ENCODE results near the gene FHIT.

Gene FHIT

DNA sequence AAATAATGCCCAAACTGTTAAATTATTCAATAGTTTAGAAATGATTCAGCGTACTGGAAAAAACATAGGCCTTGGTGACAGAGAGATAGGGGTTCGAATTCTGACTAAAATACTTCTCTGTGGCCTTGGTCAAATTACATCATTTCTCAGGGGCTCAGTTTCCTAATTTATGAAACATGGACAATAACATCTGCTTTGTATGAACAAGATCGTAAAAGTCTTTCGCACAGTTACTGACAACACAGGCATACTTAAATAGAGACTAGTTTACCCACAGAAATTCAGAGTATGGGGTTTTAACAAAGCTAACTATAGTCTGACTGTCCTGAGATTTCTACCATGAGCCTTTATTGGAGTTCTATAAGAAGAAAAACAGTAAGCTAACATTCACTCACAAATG, 440.4 kb downstream of the FHIT start:
- DNase-seq, result no peak

GRCh38 chr3:60809857-60810610, 441.2 kb downstream of the FHIT start:
- no peak for DNase-seq

GRCh38 chr3:60803216-60804173, 447.8 kb downstream of the FHIT start:
- no peak for DNase-seq

- DNase-seq, result no peak
Measured at GRCh38 chr3:60801307-60801706, 449.9 kb downstream of the FHIT start.

DNA sequence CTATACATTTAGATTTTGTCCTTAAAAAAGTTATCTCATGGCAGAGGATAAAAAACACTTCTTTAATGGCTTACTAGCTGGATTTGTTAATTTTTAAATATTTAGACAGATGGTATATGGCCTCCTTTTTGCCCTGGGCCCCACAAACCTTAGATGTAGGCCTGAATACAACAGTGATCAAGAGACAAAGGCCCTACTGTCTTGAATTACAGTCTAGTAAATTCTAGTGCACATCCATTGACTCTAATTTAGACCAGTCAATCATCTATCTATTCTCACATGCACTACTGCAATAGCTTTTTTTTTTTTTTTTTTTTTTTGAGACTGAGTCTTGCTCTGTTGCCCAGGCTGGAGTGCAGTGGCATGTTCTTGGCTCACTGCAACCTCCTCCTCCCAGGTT, 452.8 kb downstream of the FHIT start:
- DNase-seq, result no peak

GRCh38 chr3:60792249-60792852, 458.9 kb downstream of the FHIT start:
- no peak for DNase-seq

- DNase-seq, result no peak
Measured at GRCh38 chr3:60788185-60788584, 463.1 kb downstream of the FHIT start.

DNA sequence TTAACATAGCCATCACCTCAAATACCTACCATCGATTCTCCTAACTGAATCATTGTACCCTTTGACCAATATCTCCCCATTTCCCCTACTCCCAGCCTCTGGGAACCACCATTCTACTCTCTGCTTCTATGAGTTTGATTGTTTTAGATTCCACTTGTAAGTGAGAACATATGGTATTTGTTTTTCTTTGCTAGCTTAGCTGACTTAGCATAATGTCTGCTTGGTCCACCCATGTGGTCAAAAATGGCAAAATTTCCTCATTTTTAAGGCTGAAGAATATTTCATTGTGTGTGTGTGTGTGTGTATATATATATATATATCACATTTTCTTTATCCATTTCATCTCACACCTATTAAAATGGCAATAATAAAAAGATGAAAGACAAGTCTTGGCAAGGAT, 469.3 kb downstream of the FHIT start:
- DNase-seq, result no peak

DNA sequence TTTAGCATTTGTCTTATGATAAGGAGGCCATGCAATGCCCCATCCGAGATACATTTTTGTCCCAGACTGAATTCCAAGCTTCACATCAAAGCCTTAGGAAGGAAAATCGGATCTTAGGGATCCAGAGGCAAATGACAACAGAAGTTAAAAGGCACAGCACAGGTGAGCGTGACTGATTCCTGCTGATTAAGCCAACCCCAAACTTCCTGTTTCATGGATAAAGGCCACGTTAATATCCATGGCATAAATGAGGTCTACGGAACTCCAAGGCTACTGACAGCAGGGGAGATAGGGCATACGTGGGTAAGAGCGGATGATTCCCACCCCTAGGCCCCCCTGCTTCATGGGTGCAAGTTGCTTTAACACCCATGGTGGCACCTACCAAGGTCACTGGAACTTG, 471.6 kb downstream of the FHIT start:
- no peak for DNase-seq

DNA sequence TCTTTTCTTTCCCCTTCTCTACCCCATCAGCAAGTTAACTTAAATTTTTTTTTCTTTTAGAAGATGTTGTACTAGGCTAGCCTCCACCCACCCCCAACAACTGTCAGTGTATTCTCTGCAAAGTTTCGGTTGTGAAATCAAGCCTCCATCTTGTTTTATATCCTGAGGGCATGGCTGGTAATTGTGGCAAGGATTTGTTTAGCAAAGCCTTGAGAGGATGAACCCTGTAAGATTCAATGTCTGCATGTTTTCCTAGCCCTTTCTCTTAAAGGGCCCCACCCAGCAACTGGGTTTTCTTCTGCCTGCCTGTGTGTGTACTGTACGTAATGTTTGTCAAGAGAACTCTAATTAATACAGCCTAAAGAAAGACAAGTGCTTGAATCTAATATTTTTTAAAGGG, 475.3 kb downstream of the FHIT start:
- DNase-seq, result no peak

DNA sequence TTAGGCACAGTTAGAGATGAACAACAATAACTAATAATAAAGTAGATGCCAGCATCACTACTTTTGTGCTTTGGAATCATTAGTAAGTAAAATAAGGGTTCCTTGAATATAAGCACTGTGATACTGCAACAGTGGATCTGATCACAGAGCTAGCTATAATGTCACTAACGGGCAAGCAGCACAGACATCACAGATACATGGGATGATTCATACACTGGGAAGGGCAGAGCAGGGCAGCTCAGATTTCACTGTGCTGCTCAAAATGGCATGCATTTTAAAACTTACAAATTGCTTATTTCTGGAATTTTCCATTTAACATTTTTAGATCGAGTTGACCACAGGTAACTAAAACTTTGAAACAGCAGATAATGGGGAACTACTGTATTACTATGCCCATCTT, 476.6 kb downstream of the FHIT start:
- no peak for DNase-seq

DNA sequence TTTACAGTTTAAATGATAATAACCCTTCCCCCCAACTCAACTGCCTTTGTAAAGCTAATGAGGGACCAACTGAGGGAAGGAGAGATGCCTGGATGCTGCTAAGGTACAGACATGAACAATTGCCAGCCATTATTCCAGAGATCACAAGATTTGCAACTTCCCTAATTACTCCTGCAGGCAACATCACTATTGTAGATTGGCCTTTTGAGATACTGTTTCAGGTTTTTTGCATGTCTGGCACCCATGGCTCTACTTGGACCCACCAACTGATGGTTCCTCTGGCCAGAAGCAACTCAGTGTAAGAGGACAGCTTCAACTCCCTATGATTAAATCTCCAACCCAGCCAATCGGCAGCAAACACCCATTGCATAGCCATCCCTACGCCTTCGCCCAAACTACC, 478.7 kb downstream of the FHIT start:
- DNase-seq, result no peak

DNA sequence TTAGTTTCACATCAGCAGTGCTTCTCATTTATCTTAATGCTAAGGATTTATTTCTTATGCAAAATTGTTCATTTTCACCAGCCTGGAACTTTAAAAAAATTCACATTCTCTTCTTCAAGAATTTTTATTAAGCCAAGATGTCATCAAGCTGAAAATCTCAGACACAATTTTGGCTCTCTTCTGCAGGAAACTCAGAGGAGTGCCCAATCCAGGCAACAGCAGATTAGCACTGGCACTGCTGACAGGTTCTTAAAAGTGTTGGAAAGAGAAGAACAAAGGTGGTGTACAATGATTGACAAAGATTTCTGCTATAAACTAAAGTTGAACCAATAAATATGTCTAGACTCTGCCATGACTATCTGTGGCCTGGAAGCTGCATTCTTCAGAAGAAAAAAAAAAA, 479.5 kb downstream of the FHIT start:
- DNase-seq, result no peak

DNA sequence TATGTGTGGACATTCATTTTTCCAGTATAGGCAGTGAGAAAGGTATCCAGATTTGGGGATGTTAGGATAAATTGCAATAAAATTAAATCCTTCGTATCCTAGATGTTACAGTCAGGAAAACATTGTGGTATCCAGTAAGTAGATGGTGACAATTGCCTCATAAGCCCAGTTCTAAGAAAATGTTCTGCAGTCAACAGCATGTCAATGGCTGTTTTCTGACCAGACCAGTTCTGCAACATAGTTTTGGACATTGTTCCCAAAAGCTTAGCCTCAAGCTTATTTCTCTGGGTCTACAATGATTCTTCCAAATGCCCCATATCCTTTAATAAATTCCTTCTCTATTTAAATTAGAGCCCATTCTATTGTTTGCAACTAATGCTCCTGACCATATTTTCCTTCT, 480.7 kb downstream of the FHIT start:
- no peak for DNase-seq

DNA sequence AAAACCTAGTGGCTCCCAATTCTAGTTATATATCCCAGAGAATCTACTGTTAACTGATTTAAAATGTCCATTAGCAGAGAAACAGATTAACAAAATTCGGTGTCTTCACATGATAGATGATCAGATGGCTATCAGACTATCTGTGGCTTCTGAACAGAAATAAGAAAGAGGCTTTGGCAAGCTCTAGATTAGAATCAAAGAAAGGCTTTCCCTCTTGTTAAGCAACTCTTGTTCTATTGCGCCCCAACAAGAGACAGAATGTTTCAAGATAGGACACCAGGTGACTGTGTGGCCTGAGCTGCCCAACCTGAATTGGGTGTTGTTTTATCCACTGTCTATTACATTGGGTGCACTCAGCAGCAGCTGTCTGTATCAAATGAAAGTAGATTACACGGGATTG, 483.7 kb downstream of the FHIT start:
- no peak for DNase-seq

DNA sequence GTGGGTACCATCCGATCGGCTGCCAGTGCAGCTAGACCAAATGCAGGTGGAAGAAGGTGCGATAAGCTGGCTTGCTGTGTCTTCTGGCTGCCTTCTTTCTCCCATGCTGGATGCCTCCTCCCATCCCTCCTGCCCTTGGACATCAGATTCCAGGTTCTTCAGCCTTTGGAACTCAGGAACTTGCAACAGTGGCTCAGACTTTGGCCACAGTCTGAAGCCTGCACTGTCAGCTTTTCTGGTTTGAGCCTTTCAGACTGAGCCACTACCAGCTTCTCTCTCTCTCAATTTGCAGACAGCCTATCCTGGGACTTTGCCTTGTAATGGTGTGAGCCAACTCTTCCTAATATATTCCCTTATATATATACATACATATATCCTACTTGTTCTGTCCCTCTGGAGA, 485.5 kb downstream of the FHIT start:
- no peak for DNase-seq

GRCh38 chr3:60764870-60765269, 486.4 kb downstream of the FHIT start:
- DNase-seq, result no peak

GRCh38 chr3:60760145-60760544, 491.1 kb downstream of the FHIT start:
- no peak for DNase-seq

- no peak for DNase-seq
Measured at GRCh38 chr3:60759439-60759838, 491.8 kb downstream of the FHIT start.

DNA sequence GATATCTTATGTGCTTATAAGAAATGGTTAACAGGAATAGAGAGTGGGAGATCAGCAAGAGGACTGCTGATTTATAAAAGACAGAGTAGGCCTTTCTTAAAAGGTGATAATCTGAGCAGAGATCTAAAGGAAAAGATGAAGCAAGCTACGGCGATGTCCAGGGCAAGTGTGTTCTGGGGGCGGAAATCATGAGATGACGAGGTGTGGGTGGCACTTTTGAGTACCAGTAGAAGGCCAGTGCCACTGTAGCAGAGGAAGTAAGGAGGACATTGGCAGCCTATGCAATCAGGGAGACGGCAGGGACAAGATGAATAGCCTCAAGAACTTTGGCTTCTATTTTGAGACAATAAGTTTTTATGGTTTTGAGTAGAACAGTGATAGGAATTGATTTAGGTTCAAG, 492.4 kb downstream of the FHIT start:
- DNase-seq, result no peak

GRCh38 chr3:60758171-60758570, 493.1 kb downstream of the FHIT start:
- DNase-seq, result no peak

DNA sequence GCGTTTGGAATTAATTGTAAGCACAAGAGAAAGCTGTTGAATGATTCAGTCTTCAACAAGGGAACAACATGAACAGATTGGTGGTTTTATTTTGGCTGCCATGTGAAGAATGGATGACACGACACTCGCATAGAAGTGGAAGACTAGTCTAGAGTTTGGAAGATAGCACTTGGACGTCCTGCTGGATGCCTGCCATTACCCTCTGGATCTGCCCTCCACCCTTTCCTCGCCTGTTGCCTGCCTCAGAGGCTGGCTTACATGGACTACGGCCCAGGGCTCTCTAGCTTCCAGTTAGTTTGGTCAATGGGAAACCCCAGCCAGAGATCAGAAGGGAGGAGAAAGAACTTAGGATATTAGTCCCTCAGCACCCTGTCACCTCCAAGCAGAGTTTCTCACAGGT, 493.5 kb downstream of the FHIT start:
- DNase-seq, result no peak

- DNase-seq, result no peak
Measured at GRCh38 chr3:60756241-60757030, 494.8 kb downstream of the FHIT start.

Measured in effector CD8-positive, alpha-beta T cell (primary cell).